Neural progenitor cell (in vitro differentiated cells): ENCODE results near the gene RNF212.

ENCODE experiments used
- CTCF ChIP-seq: fragments of 200-600 bp; sonication (generic); IDR thresholded peaks from 2 replicates; pipeline ENCODE4 v1.5.1; 2017; ENCODE audit warnings: antibody characterized with exemption, mild to moderate bottlenecking
- EZH2 ChIP-seq: fragments of 200-600 bp; sonication (generic); IDR thresholded peaks from 2 replicates; pipeline ENCODE4 v1.6.1; 2017; ENCODE audit warnings: antibody characterized with exemption, mild to moderate bottlenecking, moderate library complexity
- EZH2phosphoT487 ChIP-seq: fragments of 200-600 bp; sonication (generic); IDR thresholded peaks from 2 replicates; pipeline ENCODE4 v1.6.1; 2017; ENCODE audit warnings: antibody characterized with exemption

- TF ChIP-seq CTCF: no peak
- no peak for TF ChIP-seq EZH2
- TF ChIP-seq EZH2phosphoT487: no peak
Measured at GRCh38 chr4:1026115-1026514, 87.2 kb downstream of the RNF212 start.
